Progenitor cell of endocrine pancreas (in vitro differentiated cells): Measurements from ENCODE around the gene SECISBP2. TPM values are rescaled to one million over a fixed set of nuclear protein-coding genes. Genes with fewer than 3 reads are reported as not detected.

Experiments used
- DNase-seq: peaks from one replicate; pipeline ENCODE4 v3.0.0; 2021; ENCODE audit warnings: low spot score; ENCODE audit not compliant: unreplicated experiment
- H3K27ac Mint-ChIP-seq: 2 replicates; pipeline ENCODE4 v1.8.0; 2021; ENCODE audit warnings: mild to moderate bottlenecking, moderate library complexity, mixed read lengths
- H3K27me3 Mint-ChIP-seq: 2 replicates; pipeline ENCODE4 v1.8.0; 2021; ENCODE audit warnings: mixed read lengths
- H3K36me3 Mint-ChIP-seq: 2 replicates; pipeline ENCODE4 v1.8.0; 2022; ENCODE audit warnings: mixed read lengths; ENCODE audit not compliant: insufficient read depth
- H3K4me1 Mint-ChIP-seq: 2 replicates; pipeline ENCODE4 v1.8.0; 2021; ENCODE audit warnings: low read depth, mixed read lengths
- H3K4me3 Mint-ChIP-seq: 2 replicates; pipeline ENCODE4 v1.8.0; 2021; ENCODE audit warnings: low read depth, mild to moderate bottlenecking, moderate library complexity, mixed read lengths
- H3K9me3 Mint-ChIP-seq: 2 replicates; pipeline ENCODE4 v1.8.0; 2021; ENCODE audit warnings: low read depth, mixed read lengths
- CTCF ChIP-seq: fragments of 200-600 bp; sonication (generic); IDR thresholded peaks from one replicate; pipeline ENCODE4 v1.5.0; 2021; ENCODE audit warnings: antibody characterized with exemption, mild to moderate bottlenecking; ENCODE audit not compliant: unreplicated experiment
- total RNA-seq: library from RNA; stranded (reverse); gene quantifications from 2 replicates; pipeline ENCODE4 v1.2.1, GENCODE V29; 2021

Gene SECISBP2
- total RNA-seq, 1 donor from 2014 or later: 73.5 TPM

DNA sequence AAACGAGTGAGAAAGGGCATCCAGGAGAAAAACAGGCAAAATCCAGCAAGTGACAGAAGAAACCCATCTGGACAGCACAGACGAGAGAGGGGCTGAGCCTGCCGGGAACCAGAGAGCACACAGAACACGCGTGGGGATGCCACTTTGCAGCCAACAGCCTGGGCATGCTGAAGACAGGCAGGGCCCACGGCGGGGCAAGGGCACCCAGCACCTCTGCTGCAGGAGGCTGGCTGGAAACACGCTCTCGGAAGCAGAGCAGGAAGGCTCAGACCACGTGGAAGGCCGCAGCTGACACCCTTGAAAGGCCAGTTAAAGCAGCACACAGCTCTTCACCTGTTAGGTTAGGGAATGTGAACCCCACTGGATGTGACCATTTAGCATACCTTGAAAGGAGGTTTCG is 76.1 kb downstream of the SECISBP2 start:
- H3K4me3 Mint-ChIP-seq: no peak overlapping the region
- peaks cover 7% of the 10 kb centered on the region for H3K4me1 Mint-ChIP-seq
- no peak for TF ChIP-seq CTCF
- H3K36me3 Mint-ChIP-seq: peaks cover 10% of the 10 kb centered on the region
- DNase-seq: no peak
- H3K27me3 Mint-ChIP-seq: no peaks in the 10 kb centered on the region
- no peak overlapping the region for H3K27ac Mint-ChIP-seq
- H3K9me3 Mint-ChIP-seq: no peaks in the 10 kb centered on the region

- H3K27me3 Mint-ChIP-seq: no peaks in the 10 kb centered on the region
- peaks cover under 1% of the 10 kb centered on the region for H3K4me1 Mint-ChIP-seq
- no peak for DNase-seq
- no peaks in the 10 kb centered on the region for H3K9me3 Mint-ChIP-seq
- no peak overlapping the region for H3K4me3 Mint-ChIP-seq
- no peak overlapping the region for H3K27ac Mint-ChIP-seq
- TF ChIP-seq CTCF: no peak
- H3K36me3 Mint-ChIP-seq: peaks cover 7% of the 10 kb centered on the region
Measured at GRCh38 chr9:89395931-89396710, 77.8 kb downstream of the SECISBP2 start.

DNA sequence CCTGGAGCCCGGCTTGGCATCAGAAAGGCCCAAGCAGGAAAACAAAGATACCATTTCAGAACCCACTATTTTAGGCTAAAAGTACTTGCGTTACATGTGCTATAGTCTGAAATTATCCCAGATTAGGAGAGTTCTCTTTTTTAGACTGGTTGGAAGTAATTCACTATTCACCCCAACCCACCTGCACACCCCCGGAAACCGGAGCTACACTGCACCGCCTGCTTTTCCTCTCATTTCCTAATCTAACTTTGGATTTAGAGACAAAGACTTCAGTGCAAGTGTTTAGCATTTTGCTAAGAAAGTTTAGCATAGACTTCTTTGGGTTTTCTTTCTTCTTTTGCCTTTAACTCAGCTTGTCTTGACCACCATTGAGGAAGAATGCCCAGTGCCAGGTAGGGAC is 79.2 kb downstream of the SECISBP2 start:
- Mint-ChIP-seq H3K36me3 (peaks cover 6% of the 10 kb centered on the region), H3K9me3 (no peaks in the 10 kb centered on the region), H3K27me3 (no peaks in the 10 kb centered on the region), H3K4me1 (no peaks in the 10 kb centered on the region), H3K4me3 (no peak overlapping the region), H3K27ac (no peak overlapping the region)
- DNase-seq: no peak
- no peak for TF ChIP-seq CTCF

GRCh38 chr9:89398621-89399020 is 80.3 kb downstream of the SECISBP2 start:
- H3K27me3 Mint-ChIP-seq: no peaks in the 10 kb centered on the region
- H3K4me3 Mint-ChIP-seq: no peak overlapping the region
- no peak for DNase-seq
- no peaks in the 10 kb centered on the region for H3K4me1 Mint-ChIP-seq
- peaks cover 4% of the 10 kb centered on the region for H3K36me3 Mint-ChIP-seq
- no peaks in the 10 kb centered on the region for H3K9me3 Mint-ChIP-seq
- TF ChIP-seq CTCF: no peak
- H3K27ac Mint-ChIP-seq: no peak overlapping the region

- peaks cover 2% of the 10 kb centered on the region for H3K36me3 Mint-ChIP-seq
- no peak for TF ChIP-seq CTCF
- no peaks in the 10 kb centered on the region for H3K4me1 Mint-ChIP-seq
- H3K27ac Mint-ChIP-seq: no peak overlapping the region
- no peaks in the 10 kb centered on the region for H3K9me3 Mint-ChIP-seq
- H3K27me3 Mint-ChIP-seq: no peaks in the 10 kb centered on the region
- DNase-seq: no peak
- no peak overlapping the region for H3K4me3 Mint-ChIP-seq
Measured at GRCh38 chr9:89400403-89401116, 82.3 kb downstream of the SECISBP2 start.
